Fibroblast of lung (primary cell): ENCODE results near the gene RPS15.

Source experiments
- CTCF ChIP-seq, 2 donors: IDR thresholded peaks in 1 of 2; conservative IDR thresholded peaks in 1 of 2; 1 replicate in 1 of 2; 2 replicates in 1 of 2; pipeline ENCODE4 v1.5.1; 2011 to 2012; ENCODE audit warnings: low read length in 2 of 2, control low read depth in 1 of 2, inconsistent platforms in 1 of 2, low read depth in 1 of 2, mild to moderate bottlenecking in 1 of 2
- EZH2 ChIP-seq: IDR thresholded peaks from 2 replicates; pipeline ENCODE4 v1.5.1; 2012; ENCODE audit warnings: low read length, control low read depth, mild to moderate bottlenecking; ENCODE audit errors: missing control alignments

- no peak for TF ChIP-seq CTCF (conservative IDR thresholded peaks at IDR 0.05 in 1 of 2, IDR thresholded peaks at IDR 0.05 in 1 of 2; ENCODE audit: low read depth in 1 of 2, low read length in 2 of 2)
- no peak for TF ChIP-seq EZH2
These were observed 29.6 kb upstream of the RPS15 start for GRCh38 chr19:1408300-1409203.
